Stimulated activated CD4-positive, alpha-beta T cell treated with anti-CD3 and anti-CD28 coated beads, Interleukin-2, amount 100 ng/mL, for 24 hours (primary cell): Measurements from ENCODE around the gene KIF26A.

Experiments used
- DNase-seq, 2 donors: peaks; one replicate each; pipeline ENCODE4 v3.0.0-alpha.2; 2020

Gene KIF26A

DNA sequence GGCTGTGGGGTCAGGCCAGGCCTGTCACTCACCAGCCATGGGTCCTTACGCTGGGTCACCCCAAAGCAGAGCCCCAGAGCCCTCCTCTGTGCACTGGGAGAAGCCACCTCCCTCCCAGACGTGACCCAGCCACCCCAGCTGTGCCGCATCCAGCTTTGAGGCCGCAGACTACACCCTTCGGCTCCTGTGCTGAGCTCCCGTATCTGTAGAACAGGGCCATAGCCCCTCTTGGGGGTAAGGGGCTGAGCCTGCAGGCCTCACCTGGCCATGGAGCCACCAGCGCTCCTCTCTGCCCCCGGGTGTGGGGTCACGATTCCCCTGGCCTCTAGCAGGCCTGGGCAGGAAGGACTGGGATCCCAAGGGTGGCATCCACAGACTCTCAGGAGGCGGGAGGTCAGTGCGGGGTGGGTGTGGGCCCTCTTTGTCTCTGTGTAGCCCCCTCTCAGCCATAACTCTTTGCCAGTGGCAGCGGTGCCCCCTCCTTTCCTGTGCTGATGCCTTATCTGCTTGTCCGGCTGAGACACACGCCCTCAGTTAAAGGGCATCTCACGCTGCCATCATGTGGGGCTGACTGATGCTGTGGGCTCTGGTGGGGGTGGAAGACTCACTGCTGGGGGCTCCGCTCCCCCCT is 36.6 kb upstream of the KIF26A start:
- DNase-seq = no peak

DNA sequence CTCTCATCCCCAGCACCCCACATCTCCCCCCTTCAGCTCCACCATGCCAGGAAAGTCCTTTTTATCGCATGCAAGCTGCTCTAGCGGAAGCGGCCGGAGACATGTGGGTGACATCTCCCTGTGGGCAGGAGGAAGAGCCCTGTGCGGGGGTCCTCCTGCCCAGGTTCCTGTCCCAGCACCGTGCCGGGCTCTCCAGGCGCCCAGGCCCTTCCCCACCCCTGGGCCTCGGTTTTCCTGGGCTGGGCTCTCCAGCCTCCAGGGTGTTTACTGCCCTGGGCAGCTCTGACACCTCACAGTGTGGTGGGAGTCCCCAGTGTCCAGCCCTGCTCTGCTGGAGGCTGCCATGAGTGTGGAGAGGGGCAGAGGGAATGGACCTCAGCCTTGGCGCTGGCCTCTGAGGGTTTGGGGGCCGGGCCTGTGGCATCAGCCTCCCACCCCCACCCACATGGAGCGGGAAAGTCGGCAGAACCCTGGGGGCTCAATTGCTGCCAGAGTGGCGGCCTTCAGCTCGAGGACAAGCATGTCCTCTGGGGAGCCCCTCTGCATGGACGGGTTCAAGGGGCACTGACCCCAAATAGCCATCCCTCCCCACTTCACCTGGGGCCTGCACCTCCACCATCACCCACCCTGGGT is 36.0 kb upstream of the KIF26A start:
- no peak for DNase-seq

GRCh38 chr14:104103061-104103445 is 35.3 kb upstream of the KIF26A start:
- no peak for DNase-seq

DNA sequence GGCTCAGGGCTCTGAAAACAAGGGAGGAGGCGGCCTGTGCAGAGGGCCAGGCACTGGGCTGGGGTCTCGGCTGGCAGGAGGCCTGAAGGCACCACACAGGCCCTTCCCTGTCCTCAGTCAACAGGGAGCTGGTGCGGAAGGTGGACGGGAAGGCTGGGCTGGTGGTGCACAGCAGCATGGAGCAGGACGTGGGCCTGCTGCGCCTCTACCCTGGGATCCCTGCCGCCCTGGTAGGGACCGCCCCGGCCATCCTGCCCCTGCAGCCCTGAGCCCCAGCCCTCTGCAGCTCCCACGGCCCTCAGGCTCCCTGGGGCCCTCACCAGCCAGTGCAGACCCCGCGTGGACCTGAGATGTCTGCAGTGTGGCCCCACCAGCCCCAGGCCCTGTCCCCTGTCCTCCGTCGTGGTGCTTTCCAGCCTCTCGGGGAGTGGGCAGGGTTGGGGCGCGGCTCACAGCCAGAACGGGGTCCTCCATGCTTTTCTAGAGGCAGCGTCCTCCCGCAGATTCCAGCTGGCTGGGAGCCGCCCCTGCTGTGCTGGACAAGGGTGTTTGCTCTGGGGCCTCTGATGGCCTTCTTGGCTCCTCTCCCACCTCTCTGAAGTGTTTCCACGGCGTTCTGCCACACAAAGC is 34.8 kb upstream of the KIF26A start:
- no peak for DNase-seq

- no peak for DNase-seq
Measured at GRCh38 chr14:104104076-104104901, 34.1 kb upstream of the KIF26A start.

- no peak for DNase-seq
Measured at GRCh38 chr14:104105071-104105821, 33.1 kb upstream of the KIF26A start.

- DNase-seq = no peak
Measured at GRCh38 chr14:104105822-104106470, 32.4 kb upstream of the KIF26A start.

- DNase-seq = no peak
Measured at GRCh38 chr14:104106471-104106991, 31.9 kb upstream of the KIF26A start.

DNA sequence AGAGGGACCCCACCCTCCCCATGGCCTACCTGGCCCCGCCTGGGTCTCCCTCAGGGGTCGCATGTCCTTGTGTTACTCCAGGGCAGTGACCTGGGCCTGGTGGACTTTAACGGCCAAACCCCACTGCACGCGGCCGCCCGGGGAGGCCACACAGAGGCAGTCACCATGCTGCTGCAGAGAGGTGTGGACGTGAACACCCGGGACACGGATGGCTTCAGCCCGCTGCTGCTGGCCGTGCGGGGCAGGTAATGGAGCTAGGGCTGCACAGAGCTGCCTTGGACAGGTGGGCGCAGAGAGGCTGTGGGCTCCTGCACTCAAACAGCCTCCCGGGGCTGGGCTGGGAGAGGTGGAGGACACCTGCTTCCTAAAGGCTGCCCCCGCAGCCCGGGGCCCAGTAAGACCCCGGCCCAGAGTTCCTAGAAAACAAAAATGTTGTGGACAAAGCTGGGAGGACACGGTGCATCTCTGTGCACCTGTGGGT is 31.2 kb upstream of the KIF26A start:
- no peak for DNase-seq

DNA sequence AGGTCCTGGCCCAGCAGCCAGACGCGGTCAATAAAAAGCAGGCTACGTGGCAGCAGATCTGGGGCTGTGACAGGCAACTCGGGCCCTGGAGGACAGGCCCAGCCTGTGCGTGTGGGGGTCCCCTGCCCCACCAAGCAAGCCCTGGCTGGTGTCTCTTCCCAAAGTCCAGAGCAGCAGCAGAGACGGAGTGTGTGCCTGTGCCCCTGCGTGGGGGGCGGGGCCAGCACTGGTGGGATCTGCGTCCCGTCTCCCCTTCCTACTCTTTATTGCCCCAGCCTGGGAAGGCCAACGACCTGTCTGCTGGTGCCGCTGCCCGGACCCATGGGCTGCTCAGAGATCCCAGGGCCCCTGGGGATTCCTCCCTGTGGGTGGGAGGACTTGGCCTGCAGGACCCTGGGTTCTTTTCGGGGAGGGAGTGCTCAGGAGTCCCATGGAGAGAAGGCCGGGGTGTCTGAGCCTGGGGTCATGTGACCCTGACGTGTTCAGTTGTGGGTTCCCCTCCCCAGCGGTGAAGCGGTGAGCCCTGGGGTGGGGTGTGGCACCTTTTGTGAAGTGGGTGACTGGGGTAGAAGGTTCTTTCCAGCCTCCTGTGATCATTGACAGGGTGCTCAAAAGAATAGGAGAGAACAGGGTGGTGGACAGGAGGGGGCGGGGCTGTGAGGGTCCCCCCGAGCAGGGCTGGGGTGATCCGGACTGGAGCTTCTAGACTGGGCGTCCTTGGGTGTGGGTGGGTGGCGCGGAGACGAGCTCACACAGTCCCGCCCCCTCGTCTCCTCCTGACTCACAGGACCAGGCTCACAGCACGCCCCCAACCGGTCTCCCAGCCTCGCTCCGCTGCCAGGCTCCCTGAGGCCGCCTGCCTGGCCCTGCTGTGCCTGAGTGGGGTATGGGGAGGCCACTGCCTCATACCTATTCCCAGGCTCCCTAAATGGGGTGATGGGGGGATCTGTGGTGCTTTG is 30.5 kb upstream of the KIF26A start:
- no peak for DNase-seq

DNA sequence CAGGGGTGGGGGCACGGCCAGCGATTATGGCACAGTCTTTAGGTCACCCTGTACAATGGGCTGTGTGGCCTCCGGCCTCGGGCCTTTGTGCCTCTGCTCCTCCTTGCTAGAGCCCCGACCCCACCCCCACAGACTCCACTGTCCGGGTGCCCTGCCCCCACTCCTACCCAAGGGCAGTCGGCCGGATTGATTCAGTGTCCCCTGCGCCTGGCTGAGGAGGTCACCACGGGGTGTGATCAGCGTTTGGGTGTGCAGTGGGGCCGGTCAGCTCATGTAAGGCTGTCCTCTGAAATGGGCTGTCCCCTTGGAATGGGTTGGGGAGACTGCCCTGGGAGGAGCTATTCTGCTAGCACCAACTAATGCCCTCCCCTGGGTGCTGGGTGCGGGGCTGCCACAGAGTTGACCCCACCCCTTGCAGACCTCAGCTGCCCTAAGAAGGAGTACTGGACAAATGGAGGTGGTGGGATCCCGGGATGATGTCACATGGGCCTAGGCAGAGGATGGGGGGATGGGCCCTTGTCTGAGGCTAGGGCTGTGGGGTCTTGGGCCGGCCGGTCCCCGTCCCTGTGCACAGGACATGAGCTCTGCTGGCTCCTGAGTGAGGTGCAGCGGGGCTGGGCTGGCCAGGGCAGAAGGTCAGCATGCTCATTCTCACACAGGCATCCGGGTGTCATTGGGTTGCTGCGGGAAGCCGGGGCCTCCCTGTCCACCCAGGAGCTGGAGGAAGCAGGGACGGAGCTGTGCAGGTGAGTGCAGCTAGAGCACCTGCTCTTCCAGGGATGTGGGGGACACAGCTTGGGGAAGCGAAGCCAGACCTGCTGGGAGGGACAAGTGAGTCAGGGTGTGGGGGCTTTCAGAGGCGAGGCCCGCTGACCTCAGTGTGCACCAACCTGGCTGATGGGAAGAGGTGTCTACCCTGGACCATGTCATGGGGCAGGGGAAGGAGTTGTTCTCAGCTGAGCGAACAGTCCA is 29.5 kb upstream of the KIF26A start:
- no peak for DNase-seq

GRCh38 chr14:104109731-104110361 is 28.5 kb upstream of the KIF26A start:
- no peak for DNase-seq

DNA sequence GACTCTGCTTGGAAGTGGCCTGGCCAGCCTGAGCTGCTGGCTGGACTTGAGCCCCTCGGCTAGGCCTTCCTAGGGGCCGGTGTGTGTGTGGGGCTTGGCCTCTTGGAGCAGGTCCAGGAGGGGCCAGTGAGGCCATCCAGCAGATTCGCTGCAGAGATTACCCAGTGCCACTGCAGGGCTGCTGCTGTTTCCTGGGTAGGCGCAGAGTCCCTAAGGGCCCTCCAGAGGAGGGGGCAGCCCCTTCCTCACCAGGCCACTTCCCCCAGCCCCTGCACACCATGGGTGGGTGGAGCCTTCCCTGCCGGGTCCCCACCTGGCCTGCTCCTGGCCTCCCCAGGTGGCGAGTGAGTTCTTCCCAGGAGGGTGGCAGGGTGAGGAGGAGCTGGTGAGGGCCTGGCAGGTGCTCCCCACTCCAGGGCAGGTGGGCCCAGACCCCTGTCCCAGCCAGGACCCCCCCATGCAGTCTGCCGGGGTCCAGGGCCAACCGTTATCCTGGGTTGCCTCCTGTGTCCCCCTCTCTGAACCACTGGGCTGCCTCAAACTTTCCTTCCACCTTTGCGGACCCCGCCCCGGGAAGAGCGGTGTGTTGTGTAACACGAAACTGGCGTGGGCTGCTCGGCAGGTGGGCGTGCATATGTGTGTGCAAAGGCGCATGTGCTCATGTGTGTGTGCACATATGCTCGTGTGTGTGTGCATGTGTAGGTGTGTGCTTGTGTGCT is 27.7 kb upstream of the KIF26A start:
- no peak for DNase-seq

DNA sequence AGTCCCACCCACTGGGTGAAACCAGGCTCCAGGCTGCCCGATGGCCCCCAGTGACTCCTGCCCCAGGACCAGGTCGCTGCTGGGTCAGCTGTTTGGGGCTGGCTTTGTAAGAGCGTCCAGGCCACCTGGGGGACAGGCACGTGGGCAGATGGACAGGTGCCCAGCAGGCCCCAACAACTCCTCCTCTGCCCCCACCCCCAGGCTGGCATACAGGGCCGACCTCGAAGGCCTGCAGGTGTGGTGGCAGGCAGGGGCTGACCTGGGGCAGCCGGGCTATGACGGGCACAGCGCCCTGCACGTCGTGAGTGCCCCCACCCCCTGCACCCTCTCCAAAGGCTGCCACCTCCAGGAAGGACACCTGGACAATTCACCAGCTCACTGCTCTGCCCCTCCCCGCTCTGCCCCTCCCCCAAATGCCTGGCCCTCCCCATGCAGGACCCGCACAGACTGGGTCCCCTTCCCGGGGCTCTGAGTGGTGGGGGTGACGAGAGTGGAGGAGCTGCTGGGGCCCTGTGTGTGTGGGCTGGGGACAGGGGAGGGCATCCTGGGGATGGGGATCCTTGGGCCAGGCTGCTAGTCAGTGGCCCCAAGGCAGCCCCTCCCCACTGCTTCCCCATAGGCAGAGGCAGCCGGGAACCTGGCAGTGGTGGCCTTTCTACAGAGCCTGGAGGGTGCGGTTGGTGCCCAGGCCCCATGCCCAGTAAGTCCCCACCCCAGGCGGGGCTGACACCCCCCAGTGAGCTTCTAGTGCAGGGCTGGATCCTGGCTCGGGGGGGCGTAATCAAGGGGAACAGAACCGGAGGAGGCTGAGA is 26.9 kb upstream of the KIF26A start:
- DNase-seq = no peak

- no peak for DNase-seq
Measured at GRCh38 chr14:104112113-104112505, 26.3 kb upstream of the KIF26A start.

GRCh38 chr14:104112609-104113571 is 25.5 kb upstream of the KIF26A start:
- DNase-seq = no peak
